ENCODE data around the gene DMRT2.

- TF ChIP-seq POLR2AphosphoS5 (IDR thresholded peaks at IDR 0.05; ENCODE audit: low read depth, low read length) (no peak), POLR2A (IDR thresholded peaks at IDR 0.05; ENCODE audit: low read depth, low read length) (no peak)
These were observed 1.9 kb upstream of the DMRT2 start for GRCh38 chr9:1048231-1048619.
